Limb (tissue), 2 donors: ENCODE results near the gene CDIP1.

Experiments used
- DNase-seq, 2 donors: peaks; one replicate each; pipeline ENCODE4 v3.0.0-alpha.2; 2016; ENCODE audit errors: extremely low spot score in 2 of 2

Gene CDIP1

GRCh38 chr16:4539716-4540284 is 1.2 kb upstream of the CDIP1 start:
- DNase-seq: no peak

GRCh38 chr16:4537376-4538343 is 913 bp downstream of the CDIP1 start:
- DNase-seq: no peak

GRCh38 chr16:4536391-4537106 is 2.0 kb downstream of the CDIP1 start:
- no peak for DNase-seq

- DNase-seq: no peak
Observed at GRCh38 chr16:4535627-4536108, 2.9 kb downstream of the CDIP1 start.

- no peak for DNase-seq
Observed at GRCh38 chr16:4534151-4534790, 4.3 kb downstream of the CDIP1 start.

- no peak for DNase-seq
Observed at GRCh38 chr16:4533490-4533889, 5.1 kb downstream of the CDIP1 start.

- DNase-seq: no peak
Observed at GRCh38 chr16:4532238-4532637, 6.3 kb downstream of the CDIP1 start.

GRCh38 chr16:4531811-4532210 is 6.8 kb downstream of the CDIP1 start:
- no peak for DNase-seq

- peak in 1 of 2 donors; percentile 39 for DNase-seq
Observed at GRCh38 chr16:4529085-4530060, 9.2 kb downstream of the CDIP1 start.

- DNase-seq: no peak
Observed at GRCh38 chr16:4525634-4526277, 12.8 kb downstream of the CDIP1 start.

- peak; percentile 21 to 36 for DNase-seq
Observed at GRCh38 chr16:4525069-4525468, 13.5 kb downstream of the CDIP1 start.

GRCh38 chr16:4524571-4524970 is 14.0 kb downstream of the CDIP1 start:
- DNase-seq: no peak

GRCh38 chr16:4523686-4524085 is 14.9 kb downstream of the CDIP1 start:
- peak in 1 of 2 donors; percentile 16 for DNase-seq

- DNase-seq: peak; percentile 21 to 78
Observed at GRCh38 chr16:4522051-4522581, 16.5 kb downstream of the CDIP1 start.

GRCh38 chr16:4520913-4521312 is 17.7 kb downstream of the CDIP1 start:
- DNase-seq: no peak

- DNase-seq: no peak
Observed at GRCh38 chr16:4519274-4520058, 19.1 kb downstream of the CDIP1 start.

GRCh38 chr16:4517812-4518680 is 20.5 kb downstream of the CDIP1 start:
- DNase-seq: peak in 1 of 2 donors; percentile 72
